ENCODE data around the gene NUBP1.
"Not testable (repeated sequence)": the region's sequence is repeated elsewhere in the genome, so short reads cannot be mapped to it uniquely, and the experiment has no call there.

NUBP1 gene

GRCh38 chr16:10780628-10781027 lies 37.0 kb downstream of the NUBP1 start:
- Histone ChIP-seq H3K27ac (replicated peaks) (no peak overlapping the region), H3K4me3 (replicated peaks; ENCODE audit: insufficient read depth, low read length) (no peak overlapping the region), H3K27me3 (ENCODE audit: insufficient read depth, poor library complexity, severe bottlenecking) (no peaks in the 10 kb centered on the region)
- DNase-seq (ENCODE audit: low read depth in 1 of 2, low spot score in 1 of 2), result no peak
- no peak for TF ChIP-seq POLR2AphosphoS5 (IDR thresholded peaks at IDR 0.05; ENCODE audit: low read depth)
- no peak for TF ChIP-seq REST (IDR thresholded peaks at IDR 0.05; ENCODE audit: insufficient replicate concordance, low read depth)
- no peak for TF ChIP-seq SPI1 (IDR thresholded peaks at IDR 0.05; ENCODE audit: borderline replicate concordance, low read depth)
- TF ChIP-seq GABPA (IDR thresholded peaks at IDR 0.05; ENCODE audit: low read depth), result no peak
- TF ChIP-seq CTCF (IDR thresholded peaks at IDR 0.05; ENCODE audit: insufficient read depth, low read length), result no peak

GRCh38 chr16:10782628-10783027 lies 39.0 kb downstream of the NUBP1 start:
- no peak for DNase-seq (ENCODE audit: low read depth in 1 of 2, low spot score in 1 of 2)
- no peak overlapping the region for H3K27ac ChIP-seq (replicated peaks)
- no peak for TF ChIP-seq SPI1 (IDR thresholded peaks at IDR 0.05; ENCODE audit: borderline replicate concordance, low read depth)
- no peak for TF ChIP-seq REST (IDR thresholded peaks at IDR 0.05; ENCODE audit: insufficient replicate concordance, low read depth)
- no peak for TF ChIP-seq CTCF (IDR thresholded peaks at IDR 0.05; ENCODE audit: insufficient read depth, low read length)
- TF ChIP-seq POLR2AphosphoS5 (IDR thresholded peaks at IDR 0.05; ENCODE audit: low read depth), result no peak
- TF ChIP-seq GABPA (IDR thresholded peaks at IDR 0.05; ENCODE audit: low read depth), result no peak
- no peak overlapping the region for H3K4me3 ChIP-seq (replicated peaks; ENCODE audit: insufficient read depth, low read length)
- no peaks in the 10 kb centered on the region for H3K27me3 ChIP-seq (ENCODE audit: insufficient read depth, poor library complexity, severe bottlenecking)

- DNase-seq (ENCODE audit: low read depth in 1 of 2, low spot score in 1 of 2), result no peak
- no peak overlapping the region for H3K27ac ChIP-seq (replicated peaks)
- H3K4me3 ChIP-seq (replicated peaks; ENCODE audit: insufficient read depth, low read length), result no peak overlapping the region
- no peaks in the 10 kb centered on the region for H3K27me3 ChIP-seq (ENCODE audit: insufficient read depth, poor library complexity, severe bottlenecking)
- TF ChIP-seq POLR2AphosphoS5 (IDR thresholded peaks at IDR 0.05; ENCODE audit: low read depth) (no peak), GABPA (IDR thresholded peaks at IDR 0.05; ENCODE audit: low read depth) (no peak), CTCF (IDR thresholded peaks at IDR 0.05; ENCODE audit: insufficient read depth, low read length) (no peak), SPI1 (IDR thresholded peaks at IDR 0.05; ENCODE audit: borderline replicate concordance, low read depth) (no peak), REST (IDR thresholded peaks at IDR 0.05; ENCODE audit: insufficient replicate concordance, low read depth) (no peak)
Observed at GRCh38 chr16:10787304-10787703, 43.7 kb downstream of the NUBP1 start.

GRCh38 chr16:10788630-10789029 lies 45.0 kb downstream of the NUBP1 start:
- not testable (repeated sequence) for DNase-seq (ENCODE audit: low read depth in 1 of 2, low spot score in 1 of 2); H3K27ac ChIP-seq (replicated peaks); H3K4me3 ChIP-seq (replicated peaks; ENCODE audit: insufficient read depth, low read length); H3K27me3 ChIP-seq (ENCODE audit: insufficient read depth, poor library complexity, severe bottlenecking)
